ENCODE data around the gene COMT. TPM values are rescaled to one million over a fixed set of nuclear protein-coding genes. Genes with fewer than 3 reads are reported as not detected.

COMT gene
- total and polyA plus RNA-seq, 9 of the 15 experiments (the other 6 are each of a cell fraction or from before 2014, with no cell fraction given), result 12.5 to 351 (median 155) TPM

- no peak for TF ChIP-seq ZBTB49 (CRISPR knock-in tag; IDR thresholded peaks at IDR 0.05; ENCODE audit: borderline replicate concordance)
- no peak for TF ChIP-seq PTTG1 (tag; IDR thresholded peaks at IDR 0.05; ENCODE audit: low read depth)
- TF ChIP-seq RBBP5 (IDR thresholded peaks at IDR 0.05; ENCODE audit: borderline replicate concordance, insufficient read depth, low read length, poor library complexity, severe bottlenecking), result peak; percentile 12
- no peak for TF ChIP-seq NEUROD1 (IDR thresholded peaks at IDR 0.05; ENCODE audit: borderline replicate concordance, low read depth, low read length, partially characterized antibody)
- peak; percentile 62 for TF ChIP-seq POLR2G (IDR thresholded peaks at IDR 0.05; ENCODE audit: low read depth, low read length)
- no peak for TF ChIP-seq JUND (IDR thresholded peaks at IDR 0.05; ENCODE audit: borderline replicate concordance, low read depth, low read length)
- TF ChIP-seq JUND (tag; IDR thresholded peaks at IDR 0.05; ENCODE audit: borderline replicate concordance, low read depth, low read length), result no peak
- no peak for TF ChIP-seq CUX1 (CRISPR knock-in tag; IDR thresholded peaks at IDR 0.05)
- no peak for TF ChIP-seq SMAD2 (IDR thresholded peaks at IDR 0.05; ENCODE audit: low read depth, low read length)
- no peak for TF ChIP-seq PURB (CRISPR knock-in tag; IDR thresholded peaks at IDR 0.05; ENCODE audit: low read depth)
- TF ChIP-seq CTCFL (IDR thresholded peaks at IDR 0.05; ENCODE audit: borderline replicate concordance, insufficient read depth, low read depth, low read length, poor library complexity, severe bottlenecking), result no peak
- no peak for TF ChIP-seq RFX1 (IDR thresholded peaks at IDR 0.05)
- TF ChIP-seq ZNF639 (CRISPR knock-in tag; conservative IDR thresholded peaks at IDR 0.05 in 1 of 2, IDR thresholded peaks at IDR 0.05 in 1 of 2), result 0 out of 4 replicates have a peak, but pooled peaks of 1 of the 2 experiments have one; percentile 6
- TF ChIP-seq PHB (CRISPR knock-in tag; IDR thresholded peaks at IDR 0.05), result peak; percentile 33; the same call in 1 of the 2 replicates
Measured at GRCh38 chr22:19904174-19904856, 37.3 kb upstream of the COMT start (continued).
